ENCODE data around the gene BATF. TPM values are rescaled to one million over a fixed set of nuclear protein-coding genes. Genes with fewer than 3 reads are reported as not detected.

Gene BATF
- total and polyA plus RNA-seq, 2 experiments from 2014 or later, result not detected

DNA sequence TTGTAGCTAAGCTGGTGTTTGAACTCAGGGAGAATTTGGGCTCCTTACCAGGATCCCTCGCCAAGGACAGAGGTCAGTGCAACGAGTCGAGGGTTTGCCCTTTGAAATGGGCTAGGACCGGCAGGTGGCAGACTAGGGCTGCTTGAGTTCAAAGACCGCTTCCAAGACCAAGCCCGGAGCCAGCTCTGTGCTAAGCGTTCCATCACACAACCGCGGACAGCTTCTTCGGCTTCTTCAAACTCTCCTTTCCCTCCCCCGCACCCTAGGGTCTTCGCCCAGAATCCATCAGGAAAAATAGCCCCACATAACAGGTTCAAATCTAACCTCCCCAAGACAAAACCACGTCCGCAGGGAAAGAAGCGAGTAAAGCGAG is 55.4 kb downstream of the BATF start:
- peak; percentile 96 for DNase-seq (ENCODE audit: low spot score)
- peaks cover 11% of the 10 kb centered on the region; the same call in 1 of the 2 replicates for H3K4me1 ChIP-seq (ENCODE audit: insufficient read depth)
- no peaks in the 10 kb centered on the region for H3K9me2 ChIP-seq (ENCODE audit: insufficient read depth)
- peak overlapping the region; percentile 91 for H3K4me2 ChIP-seq
- H3F3A ChIP-seq (replicated peaks; ENCODE audit: low read depth), result peaks cover 3% of the 10 kb centered on the region; the same call in 1 of the 2 replicates
- peaks cover 15% of the 10 kb centered on the region for H3K27me3 ChIP-seq (ENCODE audit: insufficient read depth)
- no peak for TF ChIP-seq JUNB (IDR thresholded peaks at IDR 0.05; ENCODE audit: unreplicated experiment)
- peak; percentile 72 to 93 for TF ChIP-seq CTCF (conservative IDR thresholded peaks at IDR 0.05; ENCODE audit: low read depth in 2 of 2)
- TF ChIP-seq ZNF114 (CRISPR knock-in tag; IDR thresholded peaks at IDR 0.05), result no peak
- TF ChIP-seq, protein P1, sequence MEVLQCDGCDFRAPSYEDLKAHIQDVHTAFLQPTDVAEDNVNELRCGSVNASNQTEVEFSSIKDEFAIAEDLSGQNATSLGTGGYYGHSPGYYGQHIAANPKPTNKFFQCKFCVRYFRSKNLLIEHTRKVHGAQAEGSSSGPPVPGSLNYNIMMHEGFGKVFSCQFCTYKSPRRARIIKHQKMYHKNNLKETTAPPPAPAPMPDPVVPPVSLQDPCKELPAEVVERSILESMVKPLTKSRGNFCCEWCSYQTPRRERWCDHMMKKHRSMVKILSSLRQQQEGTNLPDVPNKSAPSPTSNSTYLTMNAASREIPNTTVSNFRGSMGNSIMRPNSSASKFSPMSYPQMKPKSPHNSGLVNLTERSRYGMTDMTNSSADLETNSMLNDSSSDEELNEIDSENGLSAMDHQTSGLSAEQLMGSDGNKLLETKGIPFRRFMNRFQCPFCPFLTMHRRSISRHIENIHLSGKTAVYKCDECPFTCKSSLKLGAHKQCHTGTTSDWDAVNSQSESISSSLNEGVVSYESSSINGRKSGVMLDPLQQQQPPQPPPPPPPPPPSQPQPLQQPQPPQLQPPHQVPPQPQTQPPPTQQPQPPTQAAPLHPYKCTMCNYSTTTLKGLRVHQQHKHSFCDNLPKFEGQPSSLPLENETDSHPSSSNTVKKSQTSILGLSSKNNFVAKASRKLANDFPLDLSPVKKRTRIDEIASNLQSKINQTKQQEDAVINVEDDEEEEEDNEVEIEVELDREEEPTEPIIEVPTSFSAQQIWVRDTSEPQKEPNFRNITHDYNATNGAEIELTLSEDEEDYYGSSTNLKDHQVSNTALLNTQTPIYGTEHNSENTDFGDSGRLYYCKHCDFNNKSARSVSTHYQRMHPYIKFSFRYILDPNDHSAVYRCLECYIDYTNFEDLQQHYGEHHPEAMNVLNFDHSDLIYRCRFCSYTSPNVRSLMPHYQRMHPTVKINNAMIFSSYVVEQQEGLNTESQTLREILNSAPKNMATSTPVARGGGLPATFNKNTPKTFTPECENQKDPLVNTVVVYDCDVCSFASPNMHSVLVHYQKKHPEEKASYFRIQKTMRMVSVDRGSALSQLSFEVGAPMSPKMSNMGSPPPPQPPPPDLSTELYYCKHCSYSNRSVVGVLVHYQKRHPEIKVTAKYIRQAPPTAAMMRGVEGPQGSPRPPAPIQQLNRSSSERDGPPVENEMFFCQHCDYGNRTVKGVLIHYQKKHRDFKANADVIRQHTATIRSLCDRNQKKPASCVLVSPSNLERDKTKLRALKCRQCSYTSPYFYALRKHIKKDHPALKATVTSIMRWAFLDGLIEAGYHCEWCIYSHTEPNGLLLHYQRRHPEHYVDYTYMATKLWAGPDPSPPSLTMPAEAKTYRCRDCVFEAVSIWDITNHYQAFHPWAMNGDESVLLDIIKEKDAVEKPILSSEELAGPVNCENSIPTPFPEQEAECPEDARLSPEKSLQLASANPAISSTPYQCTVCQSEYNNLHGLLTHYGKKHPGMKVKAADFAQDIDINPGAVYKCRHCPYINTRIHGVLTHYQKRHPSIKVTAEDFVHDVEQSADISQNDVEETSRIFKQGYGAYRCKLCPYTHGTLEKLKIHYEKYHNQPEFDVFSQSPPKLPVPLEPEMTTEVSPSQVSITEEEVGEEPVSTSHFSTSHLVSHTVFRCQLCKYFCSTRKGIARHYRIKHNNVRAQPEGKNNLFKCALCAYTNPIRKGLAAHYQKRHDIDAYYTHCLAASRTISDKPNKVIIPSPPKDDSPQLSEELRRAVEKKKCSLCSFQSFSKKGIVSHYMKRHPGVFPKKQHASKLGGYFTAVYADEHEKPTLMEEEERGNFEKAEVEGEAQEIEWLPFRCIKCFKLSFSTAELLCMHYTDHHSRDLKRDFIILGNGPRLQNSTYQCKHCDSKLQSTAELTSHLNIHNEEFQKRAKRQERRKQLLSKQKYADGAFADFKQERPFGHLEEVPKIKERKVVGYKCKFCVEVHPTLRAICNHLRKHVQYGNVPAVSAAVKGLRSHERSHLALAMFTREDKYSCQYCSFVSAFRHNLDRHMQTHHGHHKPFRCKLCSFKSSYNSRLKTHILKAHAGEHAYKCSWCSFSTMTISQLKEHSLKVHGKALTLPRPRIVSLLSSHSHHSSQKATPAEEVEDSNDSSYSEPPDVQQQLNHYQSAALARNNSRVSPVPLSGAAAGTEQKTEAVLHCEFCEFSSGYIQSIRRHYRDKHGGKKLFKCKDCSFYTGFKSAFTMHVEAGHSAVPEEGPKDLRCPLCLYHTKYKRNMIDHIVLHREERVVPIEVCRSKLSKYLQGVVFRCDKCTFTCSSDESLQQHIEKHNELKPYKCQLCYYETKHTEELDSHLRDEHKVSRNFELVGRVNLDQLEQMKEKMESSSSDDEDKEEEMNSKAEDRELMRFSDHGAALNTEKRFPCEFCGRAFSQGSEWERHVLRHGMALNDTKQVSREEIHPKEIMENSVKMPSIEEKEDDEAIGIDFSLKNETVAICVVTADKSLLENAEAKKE (CRISPR knock-in tag; IDR thresholded peaks at IDR 0.05), result no peak
- TF ChIP-seq EZH2phosphoT487 (IDR thresholded peaks at IDR 0.05; ENCODE audit: unreplicated experiment), result no peak
- TF ChIP-seq CREB1 (CRISPR knock-in tag; IDR thresholded peaks at IDR 0.05; ENCODE audit: low read depth), result no peak
- no peaks in the 10 kb centered on the region for H3K36me3 ChIP-seq (ENCODE audit: insufficient read depth)
- H4K20me1 ChIP-seq (replicated peaks; ENCODE audit: insufficient read depth), result no peaks in the 10 kb centered on the region
- H3K36me3 Mint-ChIP-seq (ENCODE audit: low read depth), result no peaks in the 10 kb centered on the region
- H3K79me2 ChIP-seq (replicated peaks; ENCODE audit: insufficient read depth), result no peaks in the 10 kb centered on the region
- H2AFZ ChIP-seq, result peak overlapping the region; percentile 97
- ATAC-seq, result peak; percentile 92
- H3K4me3 ChIP-seq, result peak overlapping the region; percentile 93
- no peak overlapping the region; the same call in 1 of the 3 replicates for H3K4me3 Mint-ChIP-seq
- H3K27me3 Mint-ChIP-seq (ENCODE audit: insufficient read depth, low read depth, poor library complexity), result peaks cover 13% of the 10 kb centered on the region
- H3K9me3 Mint-ChIP-seq, result no peaks in the 10 kb centered on the region
- H3K27ac ChIP-seq (ENCODE audit: low read depth), result peak overlapping the region; percentile 61; the same call in 1 of the 2 replicates
- peak overlapping the region; percentile 81 for H3K27ac Mint-ChIP-seq
- peaks cover 11% of the 10 kb centered on the region for H3K4me1 Mint-ChIP-seq

Measured in GM23338 (cell line).